ENCODE measurements around the gene PITRM1. TPM values are rescaled to one million over a fixed set of nuclear protein-coding genes. Genes with fewer than 3 reads are reported as not detected.
"Not testable (repeated sequence)": the region's sequence is repeated elsewhere in the genome, so short reads cannot be mapped to it uniquely, and the experiment has no call there.

The PITRM1 gene
- polyA plus RNA-seq, 1 donor: 57.9 TPM

DNA sequence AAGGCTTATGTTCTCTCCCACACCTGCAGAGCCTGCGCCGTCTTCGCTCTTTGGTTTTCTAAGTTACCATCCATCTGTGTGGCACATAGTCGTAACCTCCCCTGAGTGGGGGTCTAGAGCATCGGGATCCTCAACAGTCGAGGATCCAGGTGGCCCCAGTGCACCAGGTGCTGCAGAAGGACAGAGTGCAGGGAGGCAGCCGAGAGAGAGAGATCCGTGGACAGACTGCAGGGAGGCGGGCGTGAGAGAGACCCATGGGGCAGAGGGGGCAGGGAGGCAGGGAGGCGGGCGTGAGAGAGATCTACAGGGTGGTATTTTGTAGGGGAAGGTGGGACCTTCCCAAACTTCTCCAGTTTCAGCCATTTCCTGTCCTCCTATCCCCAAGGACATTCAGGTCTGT, 62.9 kb downstream of the PITRM1 start:
- H3K27ac ChIP-seq (ENCODE audit: low read length): no peak overlapping the region
- no peak for DNase-seq
- no peaks in the 10 kb centered on the region for H3K27me3 ChIP-seq (ENCODE audit: control insufficient read depth, insufficient read depth, low read length)
- no peaks in the 10 kb centered on the region for H3K4me1 ChIP-seq (ENCODE audit: control insufficient read depth, insufficient read depth, low read length)
- WGBS (ENCODE audit: insufficient coverage, low lambda C conversion rate): no CpG with 5 or more reads among the region's 12 CpGs
- H3K36me3 ChIP-seq (ENCODE audit: control insufficient read depth, insufficient read depth, low read length): peaks cover 32% of the 10 kb centered on the region
- H3K9me3 ChIP-seq (ENCODE audit: control insufficient read depth, low read depth, low read length): no peaks in the 10 kb centered on the region
- no peak overlapping the region for H3K4me3 ChIP-seq (ENCODE audit: low read length)

DNA sequence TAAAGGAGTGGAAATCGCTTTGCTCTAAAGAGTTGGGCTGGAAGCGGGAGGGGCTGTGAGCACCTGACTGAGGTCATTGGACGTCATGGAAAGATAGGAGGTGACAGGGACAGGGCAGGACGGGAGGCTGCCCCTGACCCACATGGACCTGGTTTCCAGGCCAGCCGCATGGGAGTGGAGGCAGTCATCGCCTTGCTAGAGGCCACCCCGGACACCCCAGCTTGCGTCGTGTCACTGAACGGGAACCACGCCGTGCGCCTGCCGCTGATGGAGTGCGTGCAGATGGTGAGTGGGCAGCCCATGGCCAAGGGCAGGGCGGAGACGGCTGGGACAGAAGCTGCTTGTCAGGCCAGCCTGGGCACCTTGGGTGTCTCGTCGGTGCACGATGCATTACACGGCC, 63.4 kb downstream of the PITRM1 start:
- no peak for DNase-seq
- Histone ChIP-seq H3K4me3 (ENCODE audit: low read length) (no peak overlapping the region), H3K27me3 (ENCODE audit: control insufficient read depth, insufficient read depth, low read length) (no peaks in the 10 kb centered on the region), H3K4me1 (ENCODE audit: control insufficient read depth, insufficient read depth, low read length) (no peaks in the 10 kb centered on the region), H3K36me3 (ENCODE audit: control insufficient read depth, insufficient read depth, low read length) (peaks cover 30% of the 10 kb centered on the region), H3K27ac (ENCODE audit: low read length) (no peak overlapping the region), H3K9me3 (ENCODE audit: control insufficient read depth, low read depth, low read length) (no peaks in the 10 kb centered on the region)
- no CpG with 5 or more reads among the region's 21 CpGs for WGBS (ENCODE audit: insufficient coverage, low lambda C conversion rate)

DNA sequence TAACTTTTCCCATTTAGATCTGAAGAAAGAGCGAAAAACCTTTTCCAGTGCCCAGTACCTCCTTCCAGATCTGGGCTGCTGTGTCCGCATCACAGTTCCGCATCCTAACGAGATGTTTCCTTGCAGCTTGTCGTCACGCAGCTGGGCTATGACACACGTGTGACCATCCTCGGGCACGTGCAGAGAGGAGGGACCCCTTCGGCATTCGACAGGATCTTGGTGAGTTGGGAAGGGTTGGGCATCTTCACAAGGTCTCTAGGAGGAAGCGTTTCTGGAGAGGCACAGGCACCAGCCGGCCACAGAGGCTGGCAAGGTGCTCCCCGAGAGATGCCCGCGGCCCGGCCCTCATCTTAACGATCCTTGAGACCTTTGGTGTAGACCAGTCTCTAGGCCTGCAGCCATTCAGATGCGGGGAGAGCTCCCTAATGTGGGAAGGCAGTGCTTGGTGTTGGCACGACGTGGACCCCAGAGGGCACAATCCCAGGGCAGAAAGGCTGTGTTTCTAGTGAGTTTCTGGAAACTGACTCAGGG, 63.9 kb downstream of the PITRM1 start:
- no peak overlapping the region for H3K4me3 ChIP-seq (ENCODE audit: low read length)
- H3K9me3 ChIP-seq (ENCODE audit: control insufficient read depth, low read depth, low read length): no peaks in the 10 kb centered on the region
- no CpG with 5 or more reads among the region's 21 CpGs for WGBS (ENCODE audit: insufficient coverage, low lambda C conversion rate)
- no peak for DNase-seq
- H3K27ac ChIP-seq (ENCODE audit: low read length): no peak overlapping the region
- no peaks in the 10 kb centered on the region for H3K4me1 ChIP-seq (ENCODE audit: control insufficient read depth, insufficient read depth, low read length)
- H3K27me3 ChIP-seq (ENCODE audit: control insufficient read depth, insufficient read depth, low read length): no peaks in the 10 kb centered on the region
- H3K36me3 ChIP-seq (ENCODE audit: control insufficient read depth, insufficient read depth, low read length): peaks cover 28% of the 10 kb centered on the region

GRCh38 chr10:3108033-3108432, 64.5 kb downstream of the PITRM1 start:
- H3K4me1 ChIP-seq (ENCODE audit: control insufficient read depth, insufficient read depth, low read length): no peaks in the 10 kb centered on the region
- no peak overlapping the region for H3K4me3 ChIP-seq (ENCODE audit: low read length)
- no peaks in the 10 kb centered on the region for H3K27me3 ChIP-seq (ENCODE audit: control insufficient read depth, insufficient read depth, low read length)
- H3K9me3 ChIP-seq (ENCODE audit: control insufficient read depth, low read depth, low read length): no peaks in the 10 kb centered on the region
- 87% methylated on average over 1 of the region's 8 CpGs for WGBS (ENCODE audit: insufficient coverage, low lambda C conversion rate)
- H3K36me3 ChIP-seq (ENCODE audit: control insufficient read depth, insufficient read depth, low read length): peaks cover 22% of the 10 kb centered on the region
- H3K27ac ChIP-seq (ENCODE audit: low read length): no peak overlapping the region
- DNase-seq: no peak

- no CpG with 5 or more reads among the region's 22 CpGs for WGBS (ENCODE audit: insufficient coverage, low lambda C conversion rate)
- Histone ChIP-seq H3K27me3 (ENCODE audit: control insufficient read depth, insufficient read depth, low read length) (no peaks in the 10 kb centered on the region), H3K36me3 (ENCODE audit: control insufficient read depth, insufficient read depth, low read length) (peaks cover 21% of the 10 kb centered on the region), H3K4me3 (ENCODE audit: low read length) (no peak overlapping the region), H3K9me3 (ENCODE audit: control insufficient read depth, low read depth, low read length) (no peaks in the 10 kb centered on the region), H3K4me1 (ENCODE audit: control insufficient read depth, insufficient read depth, low read length) (no peaks in the 10 kb centered on the region), H3K27ac (ENCODE audit: low read length) (no peak overlapping the region)
- DNase-seq: no peak
Observed at GRCh38 chr10:3107426-3107961, 65.1 kb downstream of the PITRM1 start.

DNA sequence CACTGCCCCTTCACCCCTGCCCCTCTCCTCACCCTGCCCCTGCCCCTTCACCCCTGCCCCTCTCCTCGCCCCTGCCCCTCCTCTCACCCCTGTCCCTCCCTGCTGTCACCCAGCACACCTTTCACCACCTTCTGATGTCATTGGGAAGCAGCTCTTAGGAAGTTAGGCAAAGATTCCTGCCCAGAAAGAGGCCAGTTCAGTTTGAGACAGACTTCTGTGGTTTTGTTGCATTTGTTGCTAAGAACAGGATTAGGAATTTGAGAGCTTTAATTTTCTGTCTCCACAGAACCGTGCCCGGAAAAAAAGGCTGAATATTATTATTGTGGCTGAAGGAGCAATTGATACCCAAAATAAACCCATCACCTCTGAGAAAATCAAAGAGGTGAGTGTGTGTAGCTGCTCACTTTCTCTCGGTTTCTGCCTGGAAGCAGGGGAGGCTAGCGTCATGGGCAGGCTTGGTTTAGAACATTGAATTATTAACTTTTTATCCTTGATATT, 65.6 kb downstream of the PITRM1 start:
- H3K4me3 ChIP-seq (ENCODE audit: low read length): no peak overlapping the region
- 80% methylated on average over 1 of the region's 5 CpGs for WGBS (ENCODE audit: insufficient coverage, low lambda C conversion rate)
- no peak overlapping the region for H3K27ac ChIP-seq (ENCODE audit: low read length)
- no peaks in the 10 kb centered on the region for H3K27me3 ChIP-seq (ENCODE audit: control insufficient read depth, insufficient read depth, low read length)
- H3K4me1 ChIP-seq (ENCODE audit: control insufficient read depth, insufficient read depth, low read length): no peaks in the 10 kb centered on the region
- H3K36me3 ChIP-seq (ENCODE audit: control insufficient read depth, insufficient read depth, low read length): peaks cover 16% of the 10 kb centered on the region
- no peaks in the 10 kb centered on the region for H3K9me3 ChIP-seq (ENCODE audit: control insufficient read depth, low read depth, low read length)
- DNase-seq: no peak

- H3K27ac ChIP-seq (ENCODE audit: low read length); DNase-seq; H3K4me3 ChIP-seq (ENCODE audit: low read length); H3K27me3 ChIP-seq (ENCODE audit: control insufficient read depth, insufficient read depth, low read length); H3K4me1 ChIP-seq (ENCODE audit: control insufficient read depth, insufficient read depth, low read length); H3K9me3 ChIP-seq (ENCODE audit: control insufficient read depth, low read depth, low read length): not testable (repeated sequence)
- no CpG with 5 or more reads among the region's 10 CpGs for WGBS (ENCODE audit: insufficient coverage, low lambda C conversion rate)
- H3K36me3 ChIP-seq (ENCODE audit: control insufficient read depth, insufficient read depth, low read length): peaks cover 15% of the 10 kb centered on the region
Observed at GRCh38 chr10:3106328-3106727, 66.3 kb downstream of the PITRM1 start.

DNA sequence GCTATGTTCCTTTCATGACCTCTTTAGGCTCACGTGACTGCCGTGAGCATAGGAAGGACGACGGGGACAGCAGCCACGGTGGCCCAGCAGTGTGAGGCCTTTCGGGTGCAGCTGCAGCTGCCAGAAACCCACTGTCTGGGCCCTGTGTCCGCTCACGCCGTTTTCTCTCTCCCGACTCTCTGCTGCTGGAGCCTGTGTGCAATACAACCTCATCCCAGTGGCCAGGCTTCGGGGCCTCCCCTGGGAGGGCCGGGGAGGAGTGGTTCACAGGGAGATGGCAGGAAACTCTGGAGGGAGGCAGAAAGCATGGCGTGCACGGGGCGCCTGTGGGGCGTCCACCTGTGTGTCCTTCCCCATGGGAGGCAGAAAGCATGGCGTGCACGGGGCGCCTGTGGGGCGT, 66.7 kb downstream of the PITRM1 start:
- WGBS (ENCODE audit: insufficient coverage, low lambda C conversion rate): 100% methylated on average over 4 of the region's 20 CpGs
- Histone ChIP-seq H3K9me3 (ENCODE audit: control insufficient read depth, low read depth, low read length) (peaks cover 3% of the 10 kb centered on the region), H3K36me3 (ENCODE audit: control insufficient read depth, insufficient read depth, low read length) (peaks cover 19% of the 10 kb centered on the region), H3K27me3 (ENCODE audit: control insufficient read depth, insufficient read depth, low read length) (no peaks in the 10 kb centered on the region), H3K4me3 (ENCODE audit: low read length) (no peak overlapping the region), H3K4me1 (ENCODE audit: control insufficient read depth, insufficient read depth, low read length) (no peaks in the 10 kb centered on the region), H3K27ac (ENCODE audit: low read length) (no peak overlapping the region)
- DNase-seq: no peak

DNA sequence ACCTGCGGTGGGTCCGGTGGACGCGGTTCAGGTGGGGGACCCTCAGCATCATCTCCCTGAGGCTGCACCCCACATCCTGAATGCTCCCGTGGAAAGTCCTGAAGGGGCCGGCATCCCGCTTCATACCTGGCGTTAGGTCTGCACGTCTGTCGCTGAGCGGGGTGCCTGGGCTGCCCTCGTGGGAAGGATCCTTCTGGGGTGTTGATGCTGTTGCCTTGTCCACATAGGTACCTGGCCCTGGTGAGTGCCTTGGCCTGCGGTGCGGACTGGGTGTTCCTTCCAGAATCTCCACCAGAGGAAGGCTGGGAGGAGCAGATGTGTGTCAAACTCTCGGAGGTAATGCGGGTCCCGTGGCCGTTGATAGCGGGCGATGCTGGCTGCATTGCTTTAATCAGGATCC, 67.4 kb downstream of the PITRM1 start:
- H3K27ac ChIP-seq (ENCODE audit: low read length): no peak overlapping the region
- DNase-seq: no peak
- H3K27me3 ChIP-seq (ENCODE audit: control insufficient read depth, insufficient read depth, low read length): no peaks in the 10 kb centered on the region
- peaks cover 3% of the 10 kb centered on the region for H3K9me3 ChIP-seq (ENCODE audit: control insufficient read depth, low read depth, low read length)
- no CpG with 5 or more reads among the region's 20 CpGs for WGBS (ENCODE audit: insufficient coverage, low lambda C conversion rate)
- no peaks in the 10 kb centered on the region for H3K4me1 ChIP-seq (ENCODE audit: control insufficient read depth, insufficient read depth, low read length)
- no peak overlapping the region for H3K4me3 ChIP-seq (ENCODE audit: low read length)
- H3K36me3 ChIP-seq (ENCODE audit: control insufficient read depth, insufficient read depth, low read length): peaks cover 22% of the 10 kb centered on the region

DNA sequence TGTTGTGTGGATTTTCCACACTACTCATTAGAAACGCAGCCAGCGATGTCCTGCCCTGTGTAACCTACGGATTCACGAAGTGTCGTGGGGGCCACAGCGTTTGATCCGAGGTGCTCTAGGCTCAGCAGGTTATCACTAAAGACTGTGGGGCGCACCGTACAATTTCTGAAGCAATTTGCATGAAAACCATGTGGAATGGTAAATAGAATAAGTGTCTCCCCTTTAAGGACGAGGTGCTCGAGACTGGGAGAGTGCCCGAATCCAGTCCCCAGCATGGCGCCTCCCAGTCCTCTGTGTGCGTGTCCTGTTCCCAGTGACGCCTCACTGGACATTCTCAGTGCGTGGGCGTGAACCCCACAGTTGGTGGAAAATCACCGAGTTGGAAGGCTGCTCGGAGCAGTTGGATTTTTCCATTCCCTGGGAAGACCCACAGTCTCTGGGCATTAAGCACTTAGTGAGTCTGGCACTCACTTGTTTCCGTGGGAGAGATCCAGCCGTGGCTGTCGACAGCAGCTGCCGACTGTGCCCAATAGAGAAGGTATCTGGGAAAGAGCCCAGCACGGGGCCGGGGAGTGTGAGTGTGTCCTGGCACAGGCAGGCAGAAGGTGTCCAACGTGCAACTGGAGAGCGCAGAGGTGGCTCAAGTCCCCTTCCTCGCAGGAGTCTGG, 68.2 kb downstream of the PITRM1 start:
- DNase-seq: no peak
- peaks cover 3% of the 10 kb centered on the region for H3K9me3 ChIP-seq (ENCODE audit: control insufficient read depth, low read depth, low read length)
- no CpG with 5 or more reads among the region's 28 CpGs for WGBS (ENCODE audit: insufficient coverage, low lambda C conversion rate)
- peaks cover 22% of the 10 kb centered on the region for H3K36me3 ChIP-seq (ENCODE audit: control insufficient read depth, insufficient read depth, low read length)
- no peaks in the 10 kb centered on the region for H3K27me3 ChIP-seq (ENCODE audit: control insufficient read depth, insufficient read depth, low read length)
- no peaks in the 10 kb centered on the region for H3K4me1 ChIP-seq (ENCODE audit: control insufficient read depth, insufficient read depth, low read length)
- no peak overlapping the region for H3K4me3 ChIP-seq (ENCODE audit: low read length)
- no peak overlapping the region for H3K27ac ChIP-seq (ENCODE audit: low read length)

DNA sequence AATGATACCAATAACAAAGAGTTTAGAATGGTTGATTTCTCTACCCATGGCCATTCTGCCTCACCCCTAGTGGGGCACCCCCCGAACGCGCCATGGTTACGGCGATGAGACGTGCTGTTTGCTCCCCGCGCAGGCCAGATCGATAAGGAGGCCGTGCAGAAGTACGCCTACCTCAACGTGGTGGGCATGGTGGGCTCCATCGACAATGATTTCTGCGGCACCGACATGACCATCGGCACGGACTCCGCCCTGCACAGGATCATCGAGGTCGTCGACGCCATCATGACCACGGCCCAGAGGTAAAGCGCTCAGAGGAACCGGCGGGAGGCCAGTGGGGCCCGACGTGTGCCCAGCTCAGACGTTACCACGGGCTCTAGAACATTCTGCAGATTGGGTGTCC, 68.9 kb downstream of the PITRM1 start:
- peaks cover 18% of the 10 kb centered on the region for H3K36me3 ChIP-seq (ENCODE audit: control insufficient read depth, insufficient read depth, low read length)
- peaks cover 3% of the 10 kb centered on the region for H3K9me3 ChIP-seq (ENCODE audit: control insufficient read depth, low read depth, low read length)
- no peak overlapping the region for H3K27ac ChIP-seq (ENCODE audit: low read length)
- no peak overlapping the region for H3K4me3 ChIP-seq (ENCODE audit: low read length)
- no CpG with 5 or more reads among the region's 30 CpGs for WGBS (ENCODE audit: insufficient coverage, low lambda C conversion rate)
- H3K4me1 ChIP-seq (ENCODE audit: control insufficient read depth, insufficient read depth, low read length): no peaks in the 10 kb centered on the region
- DNase-seq: no peak
- H3K27me3 ChIP-seq (ENCODE audit: control insufficient read depth, insufficient read depth, low read length): no peaks in the 10 kb centered on the region

All from large intestine (tissue), 3 donors.